K562 (cell line): ENCODE measurements around the gene CSNK1G3. TPM values are rescaled to one million over a fixed set of nuclear protein-coding genes. Genes with fewer than 3 reads are reported as not detected.

Experiments
- ATAC-seq: fragments of 200-7000 bp; cut with Tn5 transposase; 3 replicates; pipeline ENCODE4 v1.9.1; 2020; ENCODE audit warnings: moderate library complexity
- BruUV-seq: library from RNA; stranded (reverse); fragments of 400-500 nt; replicated peaks from 2 replicates; lab custom pipeline; 2021; lab: Mats Ljungman, UMichigan
- CTCF ChIA-PET: fragments of 300-600 bp; formaldehyde crosslinking; extraction: SDS; loops from one replicate; lab custom pipeline; 2021; ENCODE audit warnings: low intra/inter-chr PET ratio; lab: Yijun Ruan, JAX
- POLR2A ChIA-PET: fragments of 300-600, 350-650 bp; sonication (Branson Sonifier 250); formaldehyde crosslinking; extraction: SDS; loops from one replicate; lab custom pipeline; 2021; ENCODE audit warnings: antibody characterized with exemption, inconsistent platforms; lab: Yijun Ruan, JAX
- DNase-seq, 4 experiments: peaks; one replicate each; pipeline versions ENCODE4 v3.0.0 to v3.0.0-alpha.2; 2011 to 2018; ENCODE audit warnings: low spot score in 3 of 4, mixed read lengths in 3 of 4; ENCODE audit errors: extremely low read depth in 1 of 4
- FAIRE-seq: peaks from 2 replicates; lab custom pipeline; 2011; peaks lifted over from hg19 to GRCh38; lab: Jason Lieb, UNC
- H2AFZ ChIP-seq: 2 replicates; pipeline ENCODE4 v1.6.0; 2011; ENCODE audit warnings: low read depth, low read length, control low read depth, inconsistent platforms
- H3K27ac ChIP-seq: fragments of 200-600 bp; 3 replicates; pipeline ENCODE4 v1.8.0; 2011; ENCODE audit warnings: low read depth, mild to moderate bottlenecking, control low read depth, inconsistent platforms, low read length, moderate library complexity, mixed read lengths; ENCODE audit errors: extremely low read depth
- H3K27me3 ChIP-seq, 2 experiments: fragments of 300-600 bp in 1 of 2; 2 replicates in 1 of 2; 3 replicates in 1 of 2; pipeline versions ENCODE4 v1.6.0 to v1.8.0; 2011; ENCODE audit warnings: inconsistent platforms in 2 of 2, low read length in 2 of 2, mild to moderate bottlenecking in 1 of 2, mixed read lengths in 1 of 2, moderate library complexity in 1 of 2; ENCODE audit not compliant: control insufficient read depth in 2 of 2, insufficient read depth in 2 of 2
- H3K36me3 ChIP-seq: fragments of 300-600 bp; 3 replicates; pipeline ENCODE4 v1.8.0; 2011; ENCODE audit warnings: mild to moderate bottlenecking, low read length, inconsistent platforms; ENCODE audit not compliant: control insufficient read depth, insufficient read depth
- H3K4me1 ChIP-seq, 2 experiments: fragments of 200-600 bp in 1 of 2; replicated peaks in 1 of 2; 2 replicates in 1 of 2; 3 replicates in 1 of 2; pipeline versions ENCODE4 v1.5.1 to v1.8.0; 2011; ENCODE audit warnings: inconsistent platforms in 2 of 2, low read length in 2 of 2, mild to moderate bottlenecking in 1 of 2, mixed read lengths in 1 of 2, moderate library complexity in 1 of 2; ENCODE audit not compliant: control insufficient read depth in 2 of 2, insufficient read depth in 2 of 2
- H3K4me2 ChIP-seq: 2 replicates; pipeline ENCODE4 v1.6.1; 2011; ENCODE audit warnings: low read length, control low read depth, inconsistent platforms, mixed read lengths; ENCODE audit not compliant: insufficient read depth
- H3K4me3 ChIP-seq: fragments of 200-600 bp; sonication (generic), shearing (Covaris generic); 2 replicates; pipeline ENCODE4 v1.5.1; 2016; ENCODE audit warnings: control low read depth, inconsistent platforms
- H3K79me2 ChIP-seq: fragments of 200-600 bp; 3 replicates; pipeline ENCODE4 v1.8.0; 2011; ENCODE audit warnings: low read length, inconsistent platforms; ENCODE audit not compliant: control insufficient read depth, insufficient read depth
- H3K9ac ChIP-seq, 2 experiments: 2 replicates each; pipeline versions ENCODE4 v1.6.0 to v1.6.1; 2011; ENCODE audit warnings: low read depth in 2 of 2, low read length in 2 of 2, control low read depth in 1 of 2, inconsistent platforms in 1 of 2, mild to moderate bottlenecking in 1 of 2, mixed read lengths in 1 of 2; ENCODE audit not compliant: insufficient read depth in 1 of 2
- H3K9me1 ChIP-seq: one replicate; pipeline ENCODE4 v1.6.0; 2011; ENCODE audit warnings: inconsistent platforms, mild to moderate bottlenecking, low read length, moderate library complexity; ENCODE audit not compliant: control insufficient read depth, insufficient read depth
- H3K9me3 ChIP-seq: replicated peaks from 2 replicates; pipeline ENCODE4 v1.5.1; 2011; ENCODE audit warnings: low read depth, low read length, inconsistent platforms; ENCODE audit not compliant: control insufficient read depth, insufficient read depth
- H4K20me1 ChIP-seq: replicated peaks from 2 replicates; pipeline ENCODE4 v1.6.1; 2011; ENCODE audit warnings: low read length, inconsistent platforms, mixed read lengths; ENCODE audit not compliant: control insufficient read depth, insufficient read depth
- CBX2 ChIP-seq: fragments of 200-600 bp; sonication (generic); IDR thresholded peaks from one replicate; pipeline ENCODE4 v1.6.1; 2012; ENCODE audit warnings: mild to moderate bottlenecking, low read length, inconsistent platforms; ENCODE audit not compliant: insufficient read depth, poor library complexity, severe bottlenecking
- CREB1 ChIP-seq, 2 experiments: sonication (generic) in 1 of 2; formaldehyde crosslinking in 1 of 2; IDR thresholded peaks; 2 replicates each; pipeline versions ENCODE4 v1.6.1 to v1.8.0; 2012 to 2022; ENCODE audit warnings: inconsistent platforms in 1 of 2, mild to moderate bottlenecking in 1 of 2, missing genetic modification reagents in 1 of 2, moderate library complexity in 1 of 2
- MBD2 ChIP-seq: sonication (generic); IDR thresholded peaks from 2 replicates; pipeline ENCODE4 v1.6.1; 2016; ENCODE audit warnings: low read depth, borderline replicate concordance
- MTA3 ChIP-seq: fragments of 450-650 bp; formaldehyde crosslinking; IDR thresholded peaks from 2 replicates; pipeline ENCODE4 v1.6.1; 2017; ENCODE audit warnings: mild to moderate bottlenecking, borderline replicate concordance
- NELFE ChIP-seq: IDR thresholded peaks from 2 replicates; pipeline ENCODE4 v1.6.1; 2011; ENCODE audit warnings: mild to moderate bottlenecking; ENCODE audit not compliant: insufficient read depth, insufficient read length
- NR1H2 ChIP-seq: sonication (generic); formaldehyde crosslinking; IDR thresholded peaks from 2 replicates; pipeline ENCODE4 v1.4.0; 2020; ENCODE audit warnings: mild to moderate bottlenecking, missing genetic modification reagents
- SAP30 ChIP-seq: fragments of 200-600 bp; sonication (generic); IDR thresholded peaks from 2 replicates; pipeline ENCODE4 v1.6.1; 2012; ENCODE audit warnings: borderline replicate concordance, low read depth, mild to moderate bottlenecking, moderate library complexity, low read length, control low read depth, inconsistent platforms; ENCODE audit not compliant: insufficient read depth, poor library complexity, severe bottlenecking
- SMC3 ChIP-seq: conservative IDR thresholded peaks from 2 replicates; pipeline ENCODE4 v1.6.1; 2011; ENCODE audit warnings: low read depth, low read length, improper control_type of control experiment; ENCODE audit not compliant: insufficient read depth
- SOX6 ChIP-seq: fragments of 450-650 bp; IDR thresholded peaks from 2 replicates; pipeline ENCODE4 v1.6.1; 2014; ENCODE audit warnings: mild to moderate bottlenecking
- TAF15 ChIP-seq: fragments of 200-400 bp; formaldehyde crosslinking; IDR thresholded peaks from 2 replicates; pipeline ENCODE4 v1.6.1; 2017; ENCODE audit warnings: mild to moderate bottlenecking, low read depth, low read length, moderate library complexity
- ZBTB33 ChIP-seq: sonication (generic); formaldehyde crosslinking; IDR thresholded peaks from 2 replicates; pipeline ENCODE4 v1.8.1; 2023; ENCODE audit warnings: mild to moderate bottlenecking, missing genetic modification reagents
- ZBTB8A ChIP-seq: fragments of 450-650 bp; IDR thresholded peaks from 2 replicates; pipeline ENCODE4 v1.6.1; 2018; ENCODE audit warnings: mild to moderate bottlenecking, moderate library complexity; ENCODE audit not compliant: partially characterized antibody
- ZNF75A ChIP-seq: fragments of 450-650 bp; formaldehyde crosslinking; IDR thresholded peaks from 2 replicates; pipeline ENCODE4 v1.4.0; 2020; ENCODE audit warnings: mild to moderate bottlenecking
- WGBS: fragments of 100-300 bp; shearing (Covaris generic); methylation state at CpG from one replicate; pipeline ENCODE4 v1.1.6; 2016; ENCODE audit warnings: low coverage, mixed read lengths; ENCODE audit not compliant: insufficient coverage; ENCODE audit errors: missing lambda C conversion rate; 5-methylcytosine and 5-hydroxymethylcytosine counted together
- in situ Hi-C: fragments of 300-500 bp; cut with MboI; formaldehyde crosslinking; loops from 4 replicates; pipeline ENCODE4 v1.15.0; 2018; ENCODE audit warnings: inconsistent platforms, mixed read lengths
- intact Hi-C: fragments of 100-400 bp; cut with micrococcal nuclease; formaldehyde crosslinking; loops from 2 replicates; pipeline ENCODE4 v1.14.2; 2022
- polyA plus RNA-seq, 8 experiments: library from polyadenylated mRNA; depleted of rRNA in 4 of 8; stranded (reverse) in 5 of 8; unstranded in 3 of 8; fragments of >200 nt; fragmentation: Nextera tagmentation in 2 of 8; fragmentation: Illumina TruSeq in 1 of 8; extraction: Ambion mirVana in 2 of 8; extraction: Trizol in 1 of 8; gene quantifications; 2 replicates each; pipeline versions ENCODE4 v1.2.1 to v1.2.3, GENCODE V29; 2011 to 2014; ENCODE audit warnings: inconsistent platforms in 1 of 8, missing spikeins in 1 of 8
- total RNA-seq, 7 experiments: library from RNA; depleted of rRNA in 6 of 7; stranded (reverse); fragments of >200 nt in 6 of 7; fragmentation: Illumina TruSeq in 2 of 7; extraction: Trizol in 2 of 7; gene quantifications; 2 replicates each; pipeline versions ENCODE4 v1.2.1 to v1.2.3, GENCODE V29; 2011 to 2021; ENCODE audit warnings: low replicate concordance in 1 of 7
- TF ChIP-seq, protein P1 (sequence below): fragments of 450-650 bp; conservative IDR thresholded peaks from 2 replicates; pipeline ENCODE4 v1.6.1; 2016; ENCODE audit warnings: missing genetic modification characterization, low read depth, mild to moderate bottlenecking, control low read depth, missing compliant biosample characterization

Gene CSNK1G3
- total and polyA plus RNA-seq, 9 of the 15 experiments (the other 6 are each of a cell fraction or from before 2014, with no cell fraction given), result 8.3 to 27.6 (median 16.5) TPM

DNA sequence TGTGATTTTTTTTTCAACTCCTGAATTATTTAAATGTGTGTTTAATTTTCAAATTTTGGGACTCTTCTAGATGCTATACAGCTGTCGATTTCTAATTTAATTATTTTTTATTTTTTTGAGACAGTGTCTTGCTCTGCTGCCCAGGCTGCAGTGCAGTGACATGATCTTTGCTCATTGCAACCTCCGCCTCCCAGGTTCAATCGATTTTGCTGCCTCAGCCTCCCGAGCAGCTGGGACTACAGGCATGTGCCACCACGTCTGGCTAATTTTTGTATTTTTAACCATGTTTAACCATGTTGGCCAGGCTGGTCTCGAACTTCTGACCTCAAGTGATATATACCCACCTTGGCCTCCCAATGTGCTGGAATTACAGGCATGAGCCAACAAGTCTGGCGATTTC is 28.6 kb downstream of the CSNK1G3 start (continued):
- no peak for TF ChIP-seq ZBTB8A

DNA sequence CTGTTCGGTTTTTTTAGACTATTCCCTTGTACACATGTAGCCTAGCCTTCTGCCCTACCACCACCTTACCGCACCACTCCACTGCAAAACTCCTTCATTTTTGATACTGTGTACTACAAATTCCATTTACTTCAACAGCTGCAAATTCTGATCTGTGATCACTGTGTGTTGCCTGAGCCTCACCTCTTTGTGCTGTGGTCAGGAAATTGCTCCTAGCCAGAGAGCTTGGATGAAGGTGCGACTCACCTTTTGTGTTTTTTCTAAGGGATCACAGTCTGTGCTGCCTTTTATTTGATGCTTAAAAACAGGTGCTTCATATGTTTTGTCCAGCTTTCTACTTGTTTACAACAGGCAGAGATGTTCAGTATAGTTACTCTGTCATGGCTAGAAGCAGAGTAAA is 31.5 kb downstream of the CSNK1G3 start:
- no peak for FAIRE-seq
- intact Hi-C loops, result no loop called here
- 44% methylated on average over 3 of the region's 3 CpGs for WGBS
- Histone ChIP-seq H3K27me3 (no peaks in the 10 kb centered on the region), H2AFZ (no peak overlapping the region), H4K20me1 (no peaks in the 10 kb centered on the region; the same call in 1 of the 2 replicates), H3K4me1 (no peaks in the 10 kb centered on the region), H3K27ac (no peak overlapping the region), H3K4me2 (no peak overlapping the region), H3K36me3 (no peaks in the 10 kb centered on the region), H3K9ac (no peak overlapping the region), H3K9me3 (no peaks in the 10 kb centered on the region), H3K9me1 (no peaks in the 10 kb centered on the region), H3K4me3 (no peak overlapping the region), H3K79me2 (peaks cover 19% of the 10 kb centered on the region)
- ATAC-seq, result peak; percentile 28
- no peak for DNase-seq
- in situ Hi-C loops, result no loop called here
- CTCF ChIA-PET, result no interaction called here
- POLR2A ChIA-PET, result interaction anchor here (1.3 to 1.4 kb wide), 3 partner anchors 13 to 122 kb away, joined by 3 to 4 read pairs (median 3); no protein-coding TSS in a partner anchor
- no TSS peak for BruUV-seq
- TF ChIP-seq NELFE (no peak), ZBTB33 (CRISPR knock-in tag) (no peak), TAF15 (no peak), SOX6 (no peak), MTA3 (no peak), NR1H2 (CRISPR knock-in tag) (no peak), CREB1 (IDR thresholded peaks at IDR 0.05) (no peak), CREB1 (CRISPR knock-in tag; IDR thresholded peaks at IDR 0.05) (no peak), MBD2 (no peak), CBX2 (no peak), SAP30 (no peak), ZNF75A (CRISPR knock-in tag) (no peak), SMC3 (no peak)
- TF ChIP-seq, protein P1, sequence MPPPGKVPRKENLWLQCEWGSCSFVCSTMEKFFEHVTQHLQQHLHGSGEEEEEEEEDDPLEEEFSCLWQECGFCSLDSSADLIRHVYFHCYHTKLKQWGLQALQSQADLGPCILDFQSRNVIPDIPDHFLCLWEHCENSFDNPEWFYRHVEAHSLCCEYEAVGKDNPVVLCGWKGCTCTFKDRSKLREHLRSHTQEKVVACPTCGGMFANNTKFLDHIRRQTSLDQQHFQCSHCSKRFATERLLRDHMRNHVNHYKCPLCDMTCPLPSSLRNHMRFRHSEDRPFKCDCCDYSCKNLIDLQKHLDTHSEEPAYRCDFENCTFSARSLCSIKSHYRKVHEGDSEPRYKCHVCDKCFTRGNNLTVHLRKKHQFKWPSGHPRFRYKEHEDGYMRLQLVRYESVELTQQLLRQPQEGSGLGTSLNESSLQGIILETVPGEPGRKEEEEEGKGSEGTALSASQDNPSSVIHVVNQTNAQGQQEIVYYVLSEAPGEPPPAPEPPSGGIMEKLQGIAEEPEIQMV (tag), result no peak
